SK-N-MC (cell line): Measurements from ENCODE around the gene PMPCA.

ENCODE experiments used
- EZH2 ChIP-seq: fragments of 200-600 bp; sonication (generic); IDR thresholded peaks from one replicate; pipeline ENCODE4 v1.6.1; 2017; ENCODE audit warnings: antibody characterized with exemption
- POLR2AphosphoS5 ChIP-seq: IDR thresholded peaks from 2 replicates; pipeline ENCODE4 v1.6.1; 2012; ENCODE audit warnings: mild to moderate bottlenecking, low read depth, low read length, borderline replicate concordance

GRCh38 chr9:136409557-136410455 is 652 bp upstream of the PMPCA start:
- TF ChIP-seq EZH2 (no peak), POLR2AphosphoS5 (no peak; the same call in 1 of the 2 replicates)
